Inferior parietal cortex (tissue), 1 donor: ENCODE results near the gene RYR2.

ENCODE experiments used
- DNase-seq: peaks from one replicate; pipeline ENCODE4 v3.0.0-alpha.2; 2016; ENCODE audit errors: extremely low spot score

The RYR2 gene

DNA sequence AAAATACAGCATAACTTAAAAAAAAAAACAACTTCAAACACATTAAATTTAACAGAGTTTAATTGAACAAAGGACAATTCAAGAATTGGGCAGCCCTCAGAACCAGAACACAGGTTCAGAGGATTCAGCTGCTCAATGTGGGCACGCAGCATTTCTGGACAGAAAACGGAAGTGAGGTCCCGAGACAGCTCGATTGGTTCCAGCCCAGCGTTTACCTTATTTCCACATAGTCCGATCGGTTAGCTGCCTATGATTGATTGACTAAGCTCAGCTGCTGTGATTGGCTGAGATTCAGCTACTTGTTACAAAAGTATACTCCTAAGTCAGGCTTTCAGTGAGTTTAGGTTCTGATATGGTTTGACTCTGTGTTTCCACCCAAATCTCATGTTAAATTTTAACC lies 815.5 kb downstream of the RYR2 start:
- no peak for DNase-seq

GRCh38 chr1:237858992-237859391 lies 817.0 kb downstream of the RYR2 start:
- no peak for DNase-seq

- DNase-seq: no peak
These were observed 820.0 kb downstream of the RYR2 start for GRCh38 chr1:237861944-237862343.

DNA sequence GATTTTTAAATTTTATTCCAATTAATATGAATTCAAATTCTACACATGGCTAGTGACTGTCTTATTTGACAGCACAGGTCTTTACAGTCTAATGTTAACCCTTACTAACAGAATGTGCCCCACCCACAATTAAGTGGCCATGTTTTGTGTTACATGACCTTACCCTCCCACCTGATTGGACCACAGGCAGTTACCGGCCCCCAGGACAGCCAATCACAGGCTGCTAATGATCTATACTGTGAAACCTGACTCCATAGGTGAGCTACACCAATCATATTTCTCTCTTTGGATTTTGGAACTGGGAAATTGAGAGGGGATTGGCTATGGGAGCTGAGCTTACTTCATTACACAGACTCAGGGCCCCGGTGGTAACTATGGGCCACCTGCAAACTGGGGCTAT lies 821.2 kb downstream of the RYR2 start:
- no peak for DNase-seq

GRCh38 chr1:237864338-237865244 lies 822.6 kb downstream of the RYR2 start:
- DNase-seq: peak; percentile 69

DNA sequence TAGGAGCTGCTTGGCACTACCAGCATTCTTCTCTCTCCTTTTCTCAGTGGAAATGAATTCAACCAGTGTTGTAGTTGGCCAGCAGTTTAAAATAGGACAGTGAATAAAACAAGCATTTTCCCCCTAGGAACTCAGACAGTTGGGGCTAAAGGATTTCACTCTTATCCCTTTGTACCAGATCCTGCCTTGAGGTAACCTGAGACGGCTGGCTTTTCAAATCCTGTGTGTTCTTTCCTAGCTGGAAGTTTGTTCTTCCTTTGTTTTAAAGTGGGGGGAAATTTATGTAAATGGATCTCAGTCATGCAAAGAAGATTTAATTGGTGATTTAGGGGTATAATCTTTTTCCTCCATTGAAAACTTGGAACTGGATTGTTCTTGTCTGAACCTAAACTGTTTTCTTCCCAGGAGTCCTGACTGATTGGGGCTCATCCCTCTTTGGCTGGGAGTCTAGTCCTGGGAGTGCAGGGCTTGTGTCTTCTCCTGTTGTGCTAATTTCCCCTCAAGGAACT lies 825.5 kb downstream of the RYR2 start:
- no peak for DNase-seq

GRCh38 chr1:237868817-237869600 lies 827.0 kb downstream of the RYR2 start:
- DNase-seq: no peak

- no peak for DNase-seq
These were observed 831.7 kb downstream of the RYR2 start for GRCh38 chr1:237873487-237874211.

GRCh38 chr1:237875291-237875690 lies 833.3 kb downstream of the RYR2 start:
- no peak for DNase-seq

DNA sequence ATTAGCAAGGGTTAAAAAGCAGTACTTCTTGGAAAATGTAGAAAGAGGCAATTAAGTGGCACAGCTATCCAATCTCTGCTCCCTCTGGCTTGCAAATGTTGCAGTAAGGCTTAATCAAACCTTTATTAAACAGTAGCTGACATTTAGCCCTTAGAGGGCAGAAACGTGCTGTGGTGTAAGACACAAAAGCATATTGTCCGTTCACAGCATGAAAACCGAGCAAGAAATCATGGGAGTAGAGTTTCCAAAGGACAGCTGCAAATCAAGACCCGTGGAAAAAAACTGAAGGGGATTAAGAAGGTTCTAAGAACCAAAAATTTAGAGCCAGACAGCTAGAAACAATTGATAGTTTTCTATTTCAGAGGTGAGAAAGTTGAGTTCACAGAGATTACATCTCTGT lies 835.6 kb downstream of the RYR2 start:
- DNase-seq: no peak

DNA sequence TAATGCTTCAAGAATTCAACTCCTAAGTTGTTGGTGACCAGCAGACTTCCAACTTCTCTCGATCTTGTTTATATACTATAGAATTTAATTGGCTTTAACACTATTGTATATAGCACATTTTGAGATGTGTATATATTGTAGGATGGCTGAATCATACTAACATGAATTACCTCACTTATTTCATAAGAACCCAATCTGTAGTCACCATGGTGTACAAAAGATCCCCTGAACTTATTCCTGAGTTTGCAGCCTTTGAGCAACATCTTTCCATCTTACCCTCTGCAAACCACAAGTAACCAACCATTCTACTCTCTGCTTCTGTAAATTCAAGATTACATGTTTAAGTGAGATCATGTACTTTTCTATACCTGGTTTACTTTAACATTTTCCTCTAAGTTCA lies 836.4 kb downstream of the RYR2 start:
- no peak for DNase-seq

- no peak for DNase-seq
These were observed 837.2 kb downstream of the RYR2 start for GRCh38 chr1:237879195-237879594.
